Caco-2 (cell line): Measurements from ENCODE around the gene GNAQ. TPM values are rescaled to one million over a fixed set of nuclear protein-coding genes. Genes with fewer than 3 reads are reported as not detected.

Source experiments
- BruUV-seq: library from RNA; stranded (reverse); fragments of 400-500 nt; replicated peaks from 2 replicates; lab custom pipeline; 2021; lab: Mats Ljungman, UMichigan
- CTCF ChIA-PET: fragments of 300-600 bp; sonication (Branson Sonifier 250); formaldehyde crosslinking; loops from one replicate; lab custom pipeline; 2022; ENCODE audit warnings: antibody characterized with exemption; lab: Charles Lee
- POLR2A ChIA-PET: fragments of 300-600 bp; sonication (Branson Sonifier 250); formaldehyde crosslinking; loops from one replicate; lab custom pipeline; 2022; ENCODE audit warnings: antibody characterized with exemption; lab: Charles Lee
- DNase-seq, 2 experiments: peaks; one replicate each; pipeline versions ENCODE4 v3.0.0 to v3.0.0-alpha.2; 2020 to 2022
- H3K27me3 ChIP-seq: replicated peaks from 2 replicates; pipeline ENCODE4 v1.6.0; 2011; ENCODE audit warnings: low read length; ENCODE audit not compliant: control insufficient read depth, insufficient read depth
- H3K36me3 ChIP-seq: 2 replicates; pipeline ENCODE4 v1.5.1; 2011; ENCODE audit warnings: low read length; ENCODE audit not compliant: control insufficient read depth, insufficient read depth
- H3K4me1 ChIP-seq: fragments of 250-450 bp; sonication (Bioruptor Pico); 2 replicates; pipeline ENCODE4 v1.5.1; 2020; ENCODE audit warnings: mild to moderate bottlenecking
- H3K4me3 ChIP-seq: 2 replicates; pipeline ENCODE4 v1.5.1; 2011; ENCODE audit warnings: low read depth, mild to moderate bottlenecking, control low read depth, low read length
- H3K9me3 ChIP-seq: fragments of 250-450 bp; sonication (Bioruptor Pico); 2 replicates; pipeline ENCODE4 v1.5.1; 2020; ENCODE audit warnings: mild to moderate bottlenecking, moderate library complexity
- H3K27ac Mint-ChIP-seq: one replicate; pipeline ENCODE4 v1.8.0; 2022; ENCODE audit warnings: mixed read lengths; ENCODE audit not compliant: unreplicated experiment
- H3K27me3 Mint-ChIP-seq: one replicate; pipeline ENCODE4 v1.8.0; 2022; ENCODE audit warnings: mixed read lengths; ENCODE audit not compliant: insufficient read depth, unreplicated experiment
- H3K36me3 Mint-ChIP-seq: one replicate; pipeline ENCODE4 v1.8.0; 2022; ENCODE audit warnings: mild to moderate bottlenecking, mixed read lengths; ENCODE audit not compliant: insufficient read depth, unreplicated experiment
- H3K4me1 Mint-ChIP-seq: one replicate; pipeline ENCODE4 v1.8.0; 2022; ENCODE audit warnings: low read depth, mixed read lengths; ENCODE audit not compliant: unreplicated experiment
- H3K4me3 Mint-ChIP-seq: one replicate; pipeline ENCODE4 v1.8.0; 2022; ENCODE audit warnings: mild to moderate bottlenecking, moderate library complexity, mixed read lengths; ENCODE audit not compliant: unreplicated experiment
- H3K9me3 Mint-ChIP-seq: one replicate; pipeline ENCODE4 v1.8.0; 2022; ENCODE audit warnings: mixed read lengths; ENCODE audit not compliant: unreplicated experiment
- intact Hi-C: fragments of 100-400 bp; cut with micrococcal nuclease; formaldehyde crosslinking; loops from one replicate; pipeline ENCODE4 v1.10.0; 2022; ENCODE audit not compliant: unreplicated experiment
- total RNA-seq: library from RNA; stranded (reverse); gene quantifications from 2 replicates; pipeline ENCODE4 v1.2.3, GENCODE V29; 2022
- TF ChIP-seq, protein P1 (sequence below), 2 experiments: fragments of 200-600 bp in 1 of 2; IDR thresholded peaks; 1 replicate in 1 of 2; 2 replicates in 1 of 2; pipeline versions ENCODE4 v1.5.1 to v1.8.0; 2011 to 2022; ENCODE audit warnings: antibody characterized with exemption in 1 of 2, control low read depth in 1 of 2, inconsistent platforms in 1 of 2, low read depth in 1 of 2, low read length in 1 of 2, mild to moderate bottlenecking in 1 of 2, moderate library complexity in 1 of 2; ENCODE audit not compliant: insufficient read depth in 1 of 2, severe bottlenecking in 1 of 2, unreplicated experiment in 1 of 2

GNAQ gene
- total RNA-seq, 1 experiment from 2014 or later, result 10.1 TPM

DNA sequence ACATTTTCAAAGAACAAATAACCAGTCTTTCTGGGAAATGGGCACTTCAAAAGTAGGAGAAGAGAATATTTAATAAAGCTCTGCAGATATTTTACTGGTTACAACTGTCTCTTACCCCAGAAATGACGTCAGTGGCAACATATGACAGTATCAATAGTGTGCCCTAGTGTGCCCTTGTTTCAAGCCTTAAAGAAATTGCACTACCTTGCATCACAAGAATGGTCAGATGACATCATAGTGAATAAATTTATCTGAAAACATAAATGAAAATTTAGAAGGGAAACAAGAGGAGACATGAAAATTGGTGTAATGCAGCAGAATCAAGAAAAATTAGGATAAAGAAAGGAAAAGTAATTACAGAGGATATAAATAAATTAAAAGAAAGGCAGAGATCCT lies 176.7 kb downstream of the GNAQ start:
- H3K9me3 Mint-ChIP-seq, result no peaks in the 10 kb centered on the region
- no TSS peak for BruUV-seq
- H3K4me3 Mint-ChIP-seq, result no peak overlapping the region
- Histone ChIP-seq H3K4me3 (no peak overlapping the region), H3K9me3 (no peaks in the 10 kb centered on the region), H3K36me3 (no peaks in the 10 kb centered on the region), H3K4me1 (no peaks in the 10 kb centered on the region), H3K27me3 (no peaks in the 10 kb centered on the region)
- H3K36me3 Mint-ChIP-seq, result no peaks in the 10 kb centered on the region
- TF ChIP-seq, protein P1, sequence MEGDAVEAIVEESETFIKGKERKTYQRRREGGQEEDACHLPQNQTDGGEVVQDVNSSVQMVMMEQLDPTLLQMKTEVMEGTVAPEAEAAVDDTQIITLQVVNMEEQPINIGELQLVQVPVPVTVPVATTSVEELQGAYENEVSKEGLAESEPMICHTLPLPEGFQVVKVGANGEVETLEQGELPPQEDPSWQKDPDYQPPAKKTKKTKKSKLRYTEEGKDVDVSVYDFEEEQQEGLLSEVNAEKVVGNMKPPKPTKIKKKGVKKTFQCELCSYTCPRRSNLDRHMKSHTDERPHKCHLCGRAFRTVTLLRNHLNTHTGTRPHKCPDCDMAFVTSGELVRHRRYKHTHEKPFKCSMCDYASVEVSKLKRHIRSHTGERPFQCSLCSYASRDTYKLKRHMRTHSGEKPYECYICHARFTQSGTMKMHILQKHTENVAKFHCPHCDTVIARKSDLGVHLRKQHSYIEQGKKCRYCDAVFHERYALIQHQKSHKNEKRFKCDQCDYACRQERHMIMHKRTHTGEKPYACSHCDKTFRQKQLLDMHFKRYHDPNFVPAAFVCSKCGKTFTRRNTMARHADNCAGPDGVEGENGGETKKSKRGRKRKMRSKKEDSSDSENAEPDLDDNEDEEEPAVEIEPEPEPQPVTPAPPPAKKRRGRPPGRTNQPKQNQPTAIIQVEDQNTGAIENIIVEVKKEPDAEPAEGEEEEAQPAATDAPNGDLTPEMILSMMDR (IDR thresholded peaks at IDR 0.05; ENCODE audit: insufficient read depth in 1 of 2, low read depth in 1 of 2, low read length in 1 of 2, severe bottlenecking in 1 of 2, unreplicated experiment in 1 of 2), result no peak
- no peak overlapping the region for H3K27ac Mint-ChIP-seq
- POLR2A ChIA-PET, result no interaction called here
- DNase-seq, result no peak
- H3K27me3 Mint-ChIP-seq, result no peaks in the 10 kb centered on the region
- CTCF ChIA-PET, result no interaction called here
- peaks cover 8% of the 10 kb centered on the region for H3K4me1 Mint-ChIP-seq
- intact Hi-C loops, result loop anchor here (10.0 kb wide), 1 partner anchor 60 kb away; no protein-coding TSS in a partner anchor

DNA sequence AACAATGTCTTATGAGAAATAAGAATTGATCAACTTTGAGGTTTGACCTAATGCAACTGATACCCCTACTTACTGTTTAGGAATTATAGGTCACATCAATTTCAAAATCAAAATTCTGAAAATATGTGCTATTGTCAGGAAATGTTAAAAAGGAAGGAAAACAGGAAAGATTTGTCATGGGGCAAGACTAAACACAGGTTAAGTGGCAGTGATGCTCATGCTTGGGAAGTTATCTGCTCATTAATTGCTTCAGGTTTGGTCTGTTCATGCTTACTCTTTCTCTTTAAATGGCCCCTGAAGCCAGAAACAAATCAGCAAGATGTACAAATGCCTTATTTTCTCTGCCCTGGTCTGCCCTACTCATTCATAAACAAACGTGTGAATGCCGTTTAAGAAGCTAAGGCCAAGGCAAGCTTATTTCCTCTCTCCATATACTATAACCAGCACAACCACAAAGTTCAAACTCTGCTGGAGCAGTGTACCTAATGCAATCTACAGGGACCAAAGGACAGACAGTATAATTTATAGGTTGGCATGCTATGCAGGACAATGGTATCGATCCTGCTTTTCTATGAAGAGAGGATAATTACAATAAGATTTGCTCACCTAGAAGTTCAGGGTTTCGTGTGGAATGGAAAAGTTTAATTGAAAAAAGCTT lies 177.2 kb downstream of the GNAQ start:
- Histone ChIP-seq H3K4me3 (no peak overlapping the region), H3K9me3 (no peaks in the 10 kb centered on the region), H3K36me3 (no peaks in the 10 kb centered on the region), H3K4me1 (no peaks in the 10 kb centered on the region), H3K27me3 (no peaks in the 10 kb centered on the region)
- TF ChIP-seq, protein P1 (IDR thresholded peaks at IDR 0.05; ENCODE audit: insufficient read depth in 1 of 2, low read depth in 1 of 2, low read length in 1 of 2, severe bottlenecking in 1 of 2, unreplicated experiment in 1 of 2), result no peak
- no peak for DNase-seq
- H3K4me3 Mint-ChIP-seq, result no peak overlapping the region
- intact Hi-C loops, result loop anchor here (10.0 kb wide), 1 partner anchor 60 kb away; no protein-coding TSS in a partner anchor
- ChIA-PET POLR2A (no interaction called here), CTCF (no interaction called here)
- H3K27ac Mint-ChIP-seq, result no peak overlapping the region
- H3K27me3 Mint-ChIP-seq, result no peaks in the 10 kb centered on the region
- peaks cover 8% of the 10 kb centered on the region for H3K4me1 Mint-ChIP-seq
- BruUV-seq, result no TSS peak
- no peaks in the 10 kb centered on the region for H3K9me3 Mint-ChIP-seq
- no peaks in the 10 kb centered on the region for H3K36me3 Mint-ChIP-seq

DNA sequence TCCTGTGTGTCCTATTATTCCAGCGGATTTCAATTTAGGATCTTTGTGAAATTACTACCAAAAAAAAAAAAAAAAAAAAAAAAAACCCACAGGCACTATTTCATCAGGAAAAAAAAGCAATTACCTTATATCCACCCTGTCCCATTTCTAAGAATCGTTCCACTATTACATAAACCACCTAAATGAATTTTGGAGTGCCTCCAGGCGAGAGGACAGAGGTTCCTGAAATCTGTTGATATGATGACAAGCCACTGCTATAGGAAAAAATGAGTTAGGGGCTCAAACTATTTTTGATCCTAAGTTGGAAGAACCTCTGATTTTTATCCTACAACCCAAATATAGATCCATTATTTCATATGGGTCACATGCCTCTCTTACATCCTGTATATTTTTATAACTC lies 177.9 kb downstream of the GNAQ start:
- DNase-seq, result no peak
- Mint-ChIP-seq H3K9me3 (no peaks in the 10 kb centered on the region), H3K4me3 (no peak overlapping the region), H3K4me1 (peaks cover 8% of the 10 kb centered on the region), H3K27ac (no peak overlapping the region), H3K27me3 (no peaks in the 10 kb centered on the region), H3K36me3 (no peaks in the 10 kb centered on the region)
- intact Hi-C loops, result loop anchor here (10.0 kb wide), 1 partner anchor 61 kb away; no protein-coding TSS in a partner anchor
- Histone ChIP-seq H3K4me1 (no peaks in the 10 kb centered on the region), H3K36me3 (no peaks in the 10 kb centered on the region), H3K4me3 (no peak overlapping the region), H3K9me3 (no peaks in the 10 kb centered on the region), H3K27me3 (no peaks in the 10 kb centered on the region)
- ChIA-PET CTCF (no interaction called here), POLR2A (no interaction called here)
- no TSS peak for BruUV-seq
- TF ChIP-seq, protein P1 (IDR thresholded peaks at IDR 0.05; ENCODE audit: insufficient read depth in 1 of 2, low read depth in 1 of 2, low read length in 1 of 2, severe bottlenecking in 1 of 2, unreplicated experiment in 1 of 2), result no peak
